Measurements from ENCODE around the gene IRX1. TPM values are rescaled to one million over a fixed set of nuclear protein-coding genes. Genes with fewer than 3 reads are reported as not detected.

The IRX1 gene
- total and polyA plus RNA-seq, 2 donors (not counting 1 experiment from before 2014, with no cell fraction given), result not detected

DNA sequence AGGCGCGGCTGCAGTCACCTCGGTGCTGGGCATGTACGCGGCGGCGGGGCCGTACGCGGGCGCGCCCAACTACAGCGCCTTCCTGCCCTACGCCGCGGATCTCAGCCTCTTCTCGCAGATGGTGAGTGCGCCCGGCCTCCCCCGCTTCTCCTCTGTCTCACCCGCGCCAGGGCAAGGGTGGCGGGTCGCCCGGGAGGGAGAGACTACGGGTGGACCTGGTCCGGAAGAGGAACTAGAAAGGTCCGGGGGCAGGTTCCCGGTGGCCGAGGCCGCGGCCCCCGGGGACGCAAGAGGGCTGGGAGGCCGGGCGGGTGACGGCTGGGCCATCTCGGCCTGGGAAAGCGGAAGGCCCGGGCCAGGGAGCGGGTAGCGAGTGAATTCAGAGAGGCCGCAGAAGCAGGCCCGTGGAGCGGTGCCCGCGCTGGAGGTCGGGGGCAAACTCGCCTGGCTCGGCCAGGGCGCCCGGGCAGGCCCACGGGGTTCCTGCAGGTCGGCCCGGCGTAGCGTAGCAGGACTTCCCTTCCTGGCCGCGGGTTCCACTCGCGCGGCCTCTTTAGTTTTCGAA is 711 bp downstream of the IRX1 start:
- peaks cover 0 to 53% (median 20%) of the 10 kb centered on the region in 4 experiments for H3K27me3 ChIP-seq (replicated peaks in 1 of 4; ENCODE audit: control extremely low read depth in 1 of 4, control insufficient read depth in 3 of 4, insufficient read depth in 4 of 4, low read length in 3 of 4)
- no peak for DNase-seq
- CTCF ChIA-PET, result no interaction called here
- Mint-ChIP-seq H3K9me3 (ENCODE audit: insufficient read depth) (no peaks in the 10 kb centered on the region), H3K27ac (no peak overlapping the region), H3K4me1 (peaks cover 10% of the 10 kb centered on the region), H3K27me3 (peaks cover 53% of the 10 kb centered on the region), H3K4me3 (no peak overlapping the region)
- H3K27ac ChIP-seq (ENCODE audit: low read length in 2 of 2), result no peak overlapping the region
- no peaks in the 10 kb centered on the region for H3K36me3 ChIP-seq (replicated peaks in 1 of 2; ENCODE audit: control extremely low read depth in 1 of 2, control insufficient read depth in 1 of 2, extremely low read depth in 1 of 2, insufficient read depth in 2 of 2, low read length in 1 of 2)
- WGBS (ENCODE audit: insufficient coverage), result 11% methylated on average over 63 of the region's 63 CpGs
- no peak overlapping the region for H2AFZ ChIP-seq (ENCODE audit: insufficient read depth, low read depth, low read length, poor library complexity, severe bottlenecking)
- no peaks in the 10 kb centered on the region for H3K4me1 ChIP-seq (ENCODE audit: control insufficient read depth in 2 of 2, insufficient read depth in 2 of 2, low read length in 2 of 2)
- no peaks in the 10 kb centered on the region for H3K79me2 ChIP-seq (ENCODE audit: control insufficient read depth, insufficient read depth, low read length)
- H3K9ac ChIP-seq (ENCODE audit: low read length), result no peak overlapping the region
- ATAC-seq (ENCODE audit: low read depth), result no peak
- TF ChIP-seq EZH2 (IDR thresholded peaks at IDR 0.05; ENCODE audit: borderline replicate concordance, insufficient read depth, low read depth, low read length, poor library complexity, severe bottlenecking) (no peak), CTCF (IDR thresholded peaks at IDR 0.05) (no peak)
- peaks cover 0 to 54% (median 0%) of the 10 kb centered on the region in 3 donors for H3K9me3 ChIP-seq (ENCODE audit: control extremely low read depth in 1 of 3, control insufficient read depth in 2 of 3, insufficient read depth in 1 of 3, low read length in 2 of 3)
- POLR2A ChIA-PET, result no interaction called here
- intact Hi-C loops (cut with micrococcal nuclease), result no loop called here
- no peak overlapping the region for H3K4me2 ChIP-seq (replicated peaks; ENCODE audit: low read depth, low read length, poor library complexity, severe bottlenecking)
- H3K4me3 ChIP-seq (ENCODE audit: control extremely low read depth in 1 of 5, extremely low read depth in 1 of 5, insufficient read depth in 1 of 5, low read depth in 2 of 5, low read length in 4 of 5), result no peak overlapping the region
- no peaks in the 10 kb centered on the region for H4K20me1 ChIP-seq (ENCODE audit: control insufficient read depth, insufficient read depth, low read length, poor library complexity, severe bottlenecking)

GRCh38 chr5:3596857-3597166 is 1.2 kb downstream of the IRX1 start:
- peak overlapping the region; percentile 26 for H3K4me3 Mint-ChIP-seq

More at GRCh38 chr5:3596857-3597166, 1.2 kb downstream of the IRX1 start:
- ATAC-seq (ENCODE audit: low read depth) (no peak), DNase-seq (no peak)
- Histone ChIP-seq H3K4me2 (replicated peaks; ENCODE audit: low read depth, low read length, poor library complexity, severe bottlenecking) (no peak overlapping the region), H3K9ac (ENCODE audit: low read length) (no peak overlapping the region), H2AFZ (ENCODE audit: insufficient read depth, low read depth, low read length, poor library complexity, severe bottlenecking) (no peak overlapping the region), H3K4me3 (ENCODE audit: control extremely low read depth in 1 of 5, extremely low read depth in 1 of 5, insufficient read depth in 1 of 5, low read depth in 2 of 5, low read length in 4 of 5) (no peak overlapping the region), H3K27me3 (replicated peaks in 1 of 4; ENCODE audit: control extremely low read depth in 1 of 4, control insufficient read depth in 3 of 4, insufficient read depth in 4 of 4, low read length in 3 of 4) (peaks cover 0 to 55% (median 22%) of the 10 kb centered on the region in 4 experiments), H4K20me1 (ENCODE audit: control insufficient read depth, insufficient read depth, low read length, poor library complexity, severe bottlenecking) (no peaks in the 10 kb centered on the region), H3K4me1 (ENCODE audit: control insufficient read depth in 2 of 2, insufficient read depth in 2 of 2, low read length in 2 of 2) (no peaks in the 10 kb centered on the region), H3K27ac (ENCODE audit: low read length in 2 of 2) (no peak overlapping the region), H3K9me3 (ENCODE audit: control extremely low read depth in 1 of 3, control insufficient read depth in 2 of 3, insufficient read depth in 1 of 3, low read length in 2 of 3) (peaks cover 0 to 54% (median 0%) of the 10 kb centered on the region in 3 donors), H3K79me2 (ENCODE audit: control insufficient read depth, insufficient read depth, low read length) (no peaks in the 10 kb centered on the region), H3K36me3 (replicated peaks in 1 of 2; ENCODE audit: control extremely low read depth in 1 of 2, control insufficient read depth in 1 of 2, extremely low read depth in 1 of 2, insufficient read depth in 2 of 2, low read length in 1 of 2) (no peaks in the 10 kb centered on the region)
- WGBS (ENCODE audit: insufficient coverage), result 55% methylated on average over 5 of the region's 7 CpGs
- intact Hi-C loops (cut with micrococcal nuclease), result no loop called here
- POLR2A ChIA-PET, result no interaction called here
- peaks cover 10% of the 10 kb centered on the region for H3K4me1 Mint-ChIP-seq
- H3K27ac Mint-ChIP-seq, result no peak overlapping the region
- CTCF ChIA-PET, result no interaction called here
- TF ChIP-seq CTCF (IDR thresholded peaks at IDR 0.05), result no peak
- TF ChIP-seq EZH2 (IDR thresholded peaks at IDR 0.05; ENCODE audit: borderline replicate concordance, insufficient read depth, low read depth, low read length, poor library complexity, severe bottlenecking), result no peak
- H3K9me3 Mint-ChIP-seq (ENCODE audit: insufficient read depth), result no peaks in the 10 kb centered on the region
- peaks cover 56% of the 10 kb centered on the region for H3K27me3 Mint-ChIP-seq
